HepG2 (cell line): ENCODE measurements around the gene CHKB. TPM values are rescaled to one million over a fixed set of nuclear protein-coding genes. Genes with fewer than 3 reads are reported as not detected.
A peak's percentile ranks its signal among the peaks of the same experiment; 100 is the strongest.

Experiments
- ATF2 ChIP-seq: sonication (generic); formaldehyde crosslinking; IDR thresholded peaks from 2 replicates; pipeline ENCODE4 v1.4.0; 2020; ENCODE audit warnings: missing genetic modification reagents
- BRF2 ChIP-seq: sonication (generic); formaldehyde crosslinking; IDR thresholded peaks from 2 replicates; pipeline ENCODE4 v1.8.1; 2022; ENCODE audit warnings: mild to moderate bottlenecking, missing genetic modification reagents
- CHCHD3 ChIP-seq: sonication (generic); formaldehyde crosslinking; IDR thresholded peaks from 2 replicates; pipeline ENCODE4 v1.8.0; 2022; ENCODE audit warnings: mild to moderate bottlenecking, missing genetic modification reagents, moderate library complexity
- CHD2 ChIP-seq: IDR thresholded peaks from 2 replicates; pipeline ENCODE4 v1.6.1; 2011; ENCODE audit warnings: low read depth, low read length, improper control_type of control experiment
- DMAP1 ChIP-seq: IDR thresholded peaks from 2 replicates; pipeline ENCODE4 v1.6.1; 2016
- ELF4 ChIP-seq: sonication (generic); formaldehyde crosslinking; IDR thresholded peaks from 2 replicates; pipeline ENCODE4 v1.5.0; 2020; ENCODE audit warnings: missing genetic modification reagents, mild to moderate bottlenecking, moderate library complexity, borderline replicate concordance
- FOXP1 ChIP-seq, 2 experiments: fragments of 450-650 bp in 1 of 2; IDR thresholded peaks; 2 replicates each; pipeline ENCODE4 v1.6.1; 2017 to 2018; ENCODE audit warnings: antibody characterized with exemption in 1 of 2
- HOMEZ ChIP-seq: IDR thresholded peaks from 2 replicates; pipeline ENCODE4 v1.6.1; 2016; ENCODE audit warnings: low read depth
- IKZF5 ChIP-seq: IDR thresholded peaks from 2 replicates; pipeline ENCODE4 v1.6.1; 2018; ENCODE audit warnings: missing genetic modification reagents, mild to moderate bottlenecking, missing compliant biosample characterization
- SMYD3 ChIP-seq: sonication (generic); formaldehyde crosslinking; IDR thresholded peaks from 2 replicates; pipeline ENCODE4 v1.8.1; 2023; ENCODE audit warnings: mild to moderate bottlenecking, missing genetic modification reagents
- SUZ12 ChIP-seq: fragments of 150-350 bp; IDR thresholded peaks from 2 replicates; pipeline ENCODE4 v1.6.1; 2014; ENCODE audit warnings: low read depth, low read length
- ZBTB46 ChIP-seq: sonication (generic); formaldehyde crosslinking; IDR thresholded peaks from 2 replicates; pipeline ENCODE4 v1.4.0; 2020; ENCODE audit warnings: mild to moderate bottlenecking, missing genetic modification reagents, borderline replicate concordance
- ZMYM4 ChIP-seq: sonication (generic); formaldehyde crosslinking; IDR thresholded peaks from 2 replicates; pipeline ENCODE4 v1.8.1; 2023; ENCODE audit warnings: mild to moderate bottlenecking, missing genetic modification reagents
- ZNF232 ChIP-seq: sonication (generic); formaldehyde crosslinking; IDR thresholded peaks from 2 replicates; pipeline ENCODE4 v1.4.0; 2020; ENCODE audit warnings: missing genetic modification reagents, borderline replicate concordance
- ZNF274 ChIP-seq: sonication (generic); formaldehyde crosslinking; IDR thresholded peaks from 2 replicates; pipeline ENCODE4 v1.5.1; 2020; ENCODE audit warnings: mild to moderate bottlenecking, missing genetic modification reagents
- ZNF329 ChIP-seq: sonication (generic); formaldehyde crosslinking; IDR thresholded peaks from 2 replicates; pipeline ENCODE4 v1.9.0; 2021; ENCODE audit warnings: low read depth, mild to moderate bottlenecking, missing genetic modification reagents
- ZNF530 ChIP-seq: sonication (generic); formaldehyde crosslinking; IDR thresholded peaks from 2 replicates; pipeline ENCODE4 v1.5.0; 2020; ENCODE audit warnings: low read depth, mild to moderate bottlenecking, missing genetic modification reagents
- ZNF556 ChIP-seq: sonication (generic); formaldehyde crosslinking; IDR thresholded peaks from 2 replicates; pipeline ENCODE4 v1.4.0; 2020; ENCODE audit warnings: mild to moderate bottlenecking, missing genetic modification reagents, borderline replicate concordance
- ZNF740 ChIP-seq: sonication (generic); formaldehyde crosslinking; IDR thresholded peaks from 2 replicates; pipeline ENCODE4 v1.4.0; 2020; ENCODE audit warnings: missing genetic modification reagents
- polyA plus RNA-seq, 8 experiments: library from polyadenylated mRNA; depleted of rRNA in 3 of 8; stranded (reverse) in 7 of 8; unstranded in 1 of 8; fragments of >200 nt; fragmentation: Illumina TruSeq in 4 of 8; extraction: Trizol in 4 of 8; gene quantifications; 2 replicates each; pipeline versions ENCODE4 v1.2.1 to v1.2.3, GENCODE V29; 2011 to 2016; ENCODE audit warnings: low read depth in 4 of 8, missing spikeins in 1 of 8, mixed read lengths in 1 of 8; ENCODE audit not compliant: insufficient read depth in 1 of 8
- total RNA-seq, 5 experiments: library from RNA; depleted of rRNA; stranded (reverse); fragments of >200 nt; fragmentation: Illumina TruSeq; extraction: Trizol; gene quantifications; 2 replicates each; pipeline ENCODE4 v1.2.3, GENCODE V29; 2016; ENCODE audit warnings: low read depth in 1 of 5

CHKB gene
- total and polyA plus RNA-seq, 2 of the 13 experiments (the other 11 are each of a cell fraction or from before 2014, with no cell fraction given) = 24.5 to 42.7 TPM

- TF ChIP-seq BRF2 (CRISPR knock-in tag) (no peak; the same call in 1 of the 2 replicates), ZNF274 (CRISPR knock-in tag) (no peak; the same call in 1 of the 2 replicates), ZNF232 (CRISPR knock-in tag) (no peak), ZMYM4 (CRISPR knock-in tag) (no peak), ZNF329 (peak; percentile 15; the same call in 1 of the 2 replicates), ATF2 (CRISPR knock-in tag) (no peak), SUZ12 (no peak), ZNF740 (CRISPR knock-in tag) (no peak; the same call in 1 of the 2 replicates), SMYD3 (CRISPR knock-in tag) (no peak), CHD2 (no peak), ELF4 (CRISPR knock-in tag) (no peak), IKZF5 (no peak), ZNF530 (CRISPR knock-in tag) (no peak), ZNF556 (CRISPR knock-in tag) (peak; percentile 5; the same call in 1 of the 2 replicates), CHCHD3 (CRISPR knock-in tag) (no peak), DMAP1 (CRISPR knock-in tag) (peak; percentile 86), HOMEZ (CRISPR knock-in tag) (no peak), ZBTB46 (peak; percentile 20; the same call in 1 of the 2 replicates), FOXP1 (IDR thresholded peaks at IDR 0.05) (no peak), FOXP1 (CRISPR knock-in tag; IDR thresholded peaks at IDR 0.05) (0 out of 2 replicates have a peak, but pooled peaks have one; percentile 12)
These were observed 52.6 kb downstream of the CHKB start, which contains the start of gene TYMP (continued) for GRCh38 chr22:50529897-50530579.
